SK-N-SH treated with all-trans-retinoic acid at 6 μM for 48 hours (cell line): ENCODE results near the gene DNAH5.
"Not testable (repeated sequence)": the region's sequence is repeated elsewhere in the genome, so short reads cannot be mapped to it uniquely, and the experiment has no call there.

Source experiments
- ARNTL ChIP-seq: fragments of 450-650 bp; formaldehyde crosslinking; IDR thresholded peaks from 2 replicates; pipeline ENCODE4 v1.5.0; 2020; ENCODE audit warnings: low read depth, mild to moderate bottlenecking, moderate library complexity, borderline replicate concordance
- CREB5 ChIP-seq: fragments of 250-450 bp; sonication (Bioruptor Pico); IDR thresholded peaks from 2 replicates; pipeline ENCODE4 v1.5.1; 2020; ENCODE audit warnings: low read depth, mild to moderate bottlenecking, moderate library complexity
- OSR1 ChIP-seq: fragments of 250-450 bp; sonication (Bioruptor Pico); IDR thresholded peaks from 2 replicates; pipeline ENCODE4 v1.8.0; 2022; ENCODE audit warnings: moderate library complexity, mild to moderate bottlenecking, inconsistent platforms
- ZFP3 ChIP-seq: fragments of 250-450 bp; sonication (Bioruptor Pico); IDR thresholded peaks from 2 replicates; pipeline ENCODE4 v1.5.0; 2020; ENCODE audit warnings: mild to moderate bottlenecking, moderate library complexity
- ZFP30 ChIP-seq: fragments of 450-650 bp; formaldehyde crosslinking; IDR thresholded peaks from 2 replicates; pipeline ENCODE4 v1.5.0; 2022; ENCODE audit warnings: mild to moderate bottlenecking, moderate library complexity
- TF ChIP-seq, protein P1 (sequence below): fragments of 250-450 bp; sonication (Bioruptor Pico); IDR thresholded peaks from 2 replicates; pipeline ENCODE4 v1.8.0; 2020; ENCODE audit warnings: mild to moderate bottlenecking, moderate library complexity, borderline replicate concordance
- TF ChIP-seq, protein P2 (sequence below): fragments of 250-450 bp; sonication (Bioruptor Pico); IDR thresholded peaks from 2 replicates; pipeline ENCODE4 v1.5.1; 2021; ENCODE audit warnings: mild to moderate bottlenecking, moderate library complexity

DNA sequence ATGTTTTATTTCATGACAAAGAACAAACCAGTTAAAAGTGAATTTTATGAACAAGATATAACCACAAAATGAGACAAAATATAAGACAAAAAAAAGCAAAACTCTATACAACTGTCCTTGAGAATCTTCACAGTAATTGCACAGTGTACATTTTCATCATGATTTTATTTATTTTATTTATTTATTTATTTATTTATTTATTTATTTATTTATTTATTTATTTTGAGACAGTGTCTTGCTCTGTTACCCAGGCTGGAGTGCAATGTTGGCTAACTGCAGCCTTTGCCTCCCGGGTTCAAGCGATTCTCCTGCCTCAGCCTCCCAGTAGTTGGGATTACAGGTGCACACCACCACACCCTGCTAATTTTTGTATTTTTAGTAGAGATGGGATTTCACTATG is 145.9 kb downstream of the DNAH5 start:
- not testable (repeated sequence) for TF ChIP-seq CREB5 (CRISPR knock-in tag); OSR1; ZFP30; ZFP3; ARNTL (CRISPR knock-in tag)
- TF ChIP-seq, protein P1, sequence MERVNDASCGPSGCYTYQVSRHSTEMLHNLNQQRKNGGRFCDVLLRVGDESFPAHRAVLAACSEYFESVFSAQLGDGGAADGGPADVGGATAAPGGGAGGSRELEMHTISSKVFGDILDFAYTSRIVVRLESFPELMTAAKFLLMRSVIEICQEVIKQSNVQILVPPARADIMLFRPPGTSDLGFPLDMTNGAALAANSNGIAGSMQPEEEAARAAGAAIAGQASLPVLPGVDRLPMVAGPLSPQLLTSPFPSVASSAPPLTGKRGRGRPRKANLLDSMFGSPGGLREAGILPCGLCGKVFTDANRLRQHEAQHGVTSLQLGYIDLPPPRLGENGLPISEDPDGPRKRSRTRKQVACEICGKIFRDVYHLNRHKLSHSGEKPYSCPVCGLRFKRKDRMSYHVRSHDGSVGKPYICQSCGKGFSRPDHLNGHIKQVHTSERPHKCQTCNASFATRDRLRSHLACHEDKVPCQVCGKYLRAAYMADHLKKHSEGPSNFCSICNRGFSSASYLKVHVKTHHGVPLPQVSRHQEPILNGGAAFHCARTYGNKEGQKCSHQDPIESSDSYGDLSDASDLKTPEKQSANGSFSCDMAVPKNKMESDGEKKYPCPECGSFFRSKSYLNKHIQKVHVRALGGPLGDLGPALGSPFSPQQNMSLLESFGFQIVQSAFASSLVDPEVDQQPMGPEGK (CRISPR knock-in tag): not testable (repeated sequence)
- TF ChIP-seq, protein P2, sequence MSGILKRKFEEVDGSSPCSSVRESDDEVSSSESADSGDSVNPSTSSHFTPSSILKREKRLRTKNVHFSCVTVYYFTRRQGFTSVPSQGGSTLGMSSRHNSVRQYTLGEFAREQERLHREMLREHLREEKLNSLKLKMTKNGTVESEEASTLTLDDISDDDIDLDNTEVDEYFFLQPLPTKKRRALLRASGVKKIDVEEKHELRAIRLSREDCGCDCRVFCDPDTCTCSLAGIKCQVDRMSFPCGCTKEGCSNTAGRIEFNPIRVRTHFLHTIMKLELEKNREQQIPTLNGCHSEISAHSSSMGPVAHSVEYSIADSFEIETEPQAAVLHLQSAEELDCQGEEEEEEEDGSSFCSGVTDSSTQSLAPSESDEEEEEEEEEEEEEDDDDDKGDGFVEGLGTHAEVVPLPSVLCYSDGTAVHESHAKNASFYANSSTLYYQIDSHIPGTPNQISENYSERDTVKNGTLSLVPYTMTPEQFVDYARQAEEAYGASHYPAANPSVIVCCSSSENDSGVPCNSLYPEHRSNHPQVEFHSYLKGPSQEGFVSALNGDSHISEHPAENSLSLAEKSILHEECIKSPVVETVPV (CRISPR knock-in tag): not testable (repeated sequence)
